ENCODE measurements around the gene FUCA2.
"Not testable (repeated sequence)": the region's sequence is repeated elsewhere in the genome, so short reads cannot be mapped to it uniquely, and the experiment has no call there.

Gene FUCA2

GRCh38 chr6:143498428-143498827, 13.1 kb downstream of the FUCA2 start:
- Histone ChIP-seq H3K9ac (ENCODE audit: low read depth, low read length) (no peak overlapping the region), H3K36me3 (ENCODE audit: insufficient read depth, low read length) (peaks cover 6% of the 10 kb centered on the region; the same call in 1 of the 2 replicates), H3K4me1 (ENCODE audit: insufficient read depth, low read length) (no peaks in the 10 kb centered on the region), H3K9me3 (ENCODE audit: control insufficient read depth, insufficient read depth, low read length) (no peaks in the 10 kb centered on the region)

GRCh38 chr6:143496974-143497373, 14.5 kb downstream of the FUCA2 start:
- H3K9ac ChIP-seq (ENCODE audit: low read depth, low read length) = no peak overlapping the region
- H3K9me3 ChIP-seq (ENCODE audit: control insufficient read depth, insufficient read depth, low read length) = no peaks in the 10 kb centered on the region
- no peaks in the 10 kb centered on the region for H3K4me1 ChIP-seq (ENCODE audit: insufficient read depth, low read length)
- peaks cover 6% of the 10 kb centered on the region; the same call in 1 of the 2 replicates for H3K36me3 ChIP-seq (ENCODE audit: insufficient read depth, low read length)

GRCh38 chr6:143490775-143491174, 20.7 kb downstream of the FUCA2 start:
- H3K9me3 ChIP-seq (ENCODE audit: control insufficient read depth, insufficient read depth, low read length) = no peaks in the 10 kb centered on the region
- H3K9ac ChIP-seq (ENCODE audit: low read depth, low read length) = no peak overlapping the region
- H3K36me3 ChIP-seq (ENCODE audit: insufficient read depth, low read length) = peaks cover 3% of the 10 kb centered on the region; the same call in 1 of the 2 replicates
- no peaks in the 10 kb centered on the region for H3K4me1 ChIP-seq (ENCODE audit: insufficient read depth, low read length)

GRCh38 chr6:143490244-143490643, 21.3 kb downstream of the FUCA2 start:
- Histone ChIP-seq H3K9ac (ENCODE audit: low read depth, low read length) (no peak overlapping the region), H3K36me3 (ENCODE audit: insufficient read depth, low read length) (no peaks in the 10 kb centered on the region; the same call in 1 of the 2 replicates), H3K9me3 (ENCODE audit: control insufficient read depth, insufficient read depth, low read length) (no peaks in the 10 kb centered on the region), H3K4me1 (ENCODE audit: insufficient read depth, low read length) (no peaks in the 10 kb centered on the region)

- no peaks in the 10 kb centered on the region for H3K36me3 ChIP-seq (ENCODE audit: insufficient read depth, low read length)
- no peak overlapping the region for H3K9ac ChIP-seq (ENCODE audit: low read depth, low read length)
- H3K9me3 ChIP-seq (ENCODE audit: control insufficient read depth, insufficient read depth, low read length) = no peaks in the 10 kb centered on the region
- H3K4me1 ChIP-seq (ENCODE audit: insufficient read depth, low read length) = no peaks in the 10 kb centered on the region
Measured at GRCh38 chr6:143486752-143487151, 24.8 kb downstream of the FUCA2 start.

GRCh38 chr6:143485967-143486366, 25.6 kb downstream of the FUCA2 start:
- H3K9ac ChIP-seq (ENCODE audit: low read depth, low read length) = no peak overlapping the region
- no peaks in the 10 kb centered on the region for H3K4me1 ChIP-seq (ENCODE audit: insufficient read depth, low read length)
- no peaks in the 10 kb centered on the region for H3K36me3 ChIP-seq (ENCODE audit: insufficient read depth, low read length)
- no peaks in the 10 kb centered on the region for H3K9me3 ChIP-seq (ENCODE audit: control insufficient read depth, insufficient read depth, low read length)

GRCh38 chr6:143482593-143482992, 28.9 kb downstream of the FUCA2 start:
- H3K36me3 ChIP-seq (ENCODE audit: insufficient read depth, low read length) = no peaks in the 10 kb centered on the region
- H3K9ac ChIP-seq (ENCODE audit: low read depth, low read length) = no peak overlapping the region
- no peaks in the 10 kb centered on the region for H3K9me3 ChIP-seq (ENCODE audit: control insufficient read depth, insufficient read depth, low read length)
- H3K4me1 ChIP-seq (ENCODE audit: insufficient read depth, low read length) = no peaks in the 10 kb centered on the region

GRCh38 chr6:143478479-143479062, 32.9 kb downstream of the FUCA2 start:
- H3K36me3 ChIP-seq (ENCODE audit: insufficient read depth, low read length) = peaks cover 2% of the 10 kb centered on the region; the same call in 1 of the 2 replicates
- H3K4me1 ChIP-seq (ENCODE audit: insufficient read depth, low read length) = no peaks in the 10 kb centered on the region
- H3K9me3 ChIP-seq (ENCODE audit: control insufficient read depth, insufficient read depth, low read length) = no peaks in the 10 kb centered on the region
- no peak overlapping the region for H3K9ac ChIP-seq (ENCODE audit: low read depth, low read length)

GRCh38 chr6:143476545-143476944, 35.0 kb downstream of the FUCA2 start:
- H3K4me1 ChIP-seq (ENCODE audit: insufficient read depth, low read length) = no peaks in the 10 kb centered on the region
- peaks cover 2% of the 10 kb centered on the region; the same call in 1 of the 2 replicates for H3K36me3 ChIP-seq (ENCODE audit: insufficient read depth, low read length)
- no peak overlapping the region for H3K9ac ChIP-seq (ENCODE audit: low read depth, low read length)
- H3K9me3 ChIP-seq (ENCODE audit: control insufficient read depth, insufficient read depth, low read length) = no peaks in the 10 kb centered on the region

GRCh38 chr6:143471822-143472221, 39.7 kb downstream of the FUCA2 start:
- Histone ChIP-seq H3K36me3 (ENCODE audit: insufficient read depth, low read length) (peaks cover 2% of the 10 kb centered on the region; the same call in 1 of the 2 replicates), H3K9ac (ENCODE audit: low read depth, low read length) (no peak overlapping the region), H3K9me3 (ENCODE audit: control insufficient read depth, insufficient read depth, low read length) (no peaks in the 10 kb centered on the region), H3K4me1 (ENCODE audit: insufficient read depth, low read length) (no peaks in the 10 kb centered on the region)

- not testable (repeated sequence) for H3K4me1 ChIP-seq (ENCODE audit: insufficient read depth, low read length); H3K9ac ChIP-seq (ENCODE audit: low read depth, low read length); H3K36me3 ChIP-seq (ENCODE audit: insufficient read depth, low read length); H3K9me3 ChIP-seq (ENCODE audit: control insufficient read depth, insufficient read depth, low read length)
Measured at GRCh38 chr6:143468823-143469222, 42.7 kb downstream of the FUCA2 start.

GRCh38 chr6:143468026-143468425, 43.5 kb downstream of the FUCA2 start:
- H3K9me3 ChIP-seq (ENCODE audit: control insufficient read depth, insufficient read depth, low read length) = no peaks in the 10 kb centered on the region
- no peak overlapping the region for H3K9ac ChIP-seq (ENCODE audit: low read depth, low read length)
- H3K36me3 ChIP-seq (ENCODE audit: insufficient read depth, low read length) = no peaks in the 10 kb centered on the region
- no peaks in the 10 kb centered on the region for H3K4me1 ChIP-seq (ENCODE audit: insufficient read depth, low read length)

GRCh38 chr6:143465546-143465945, 46.0 kb downstream of the FUCA2 start:
- Histone ChIP-seq H3K9ac (ENCODE audit: low read depth, low read length) (no peak overlapping the region), H3K9me3 (ENCODE audit: control insufficient read depth, insufficient read depth, low read length) (no peaks in the 10 kb centered on the region), H3K36me3 (ENCODE audit: insufficient read depth, low read length) (no peaks in the 10 kb centered on the region), H3K4me1 (ENCODE audit: insufficient read depth, low read length) (no peaks in the 10 kb centered on the region)

GRCh38 chr6:143457563-143458359, 53.8 kb downstream of the FUCA2 start:
- Histone ChIP-seq H3K36me3 (ENCODE audit: insufficient read depth, low read length) (no peaks in the 10 kb centered on the region), H3K4me1 (ENCODE audit: insufficient read depth, low read length) (peaks cover 3% of the 10 kb centered on the region; the same call in 1 of the 2 replicates), H3K9me3 (ENCODE audit: control insufficient read depth, insufficient read depth, low read length) (no peaks in the 10 kb centered on the region), H3K9ac (ENCODE audit: low read depth, low read length) (no peak overlapping the region)

- Histone ChIP-seq H3K4me1 (ENCODE audit: insufficient read depth, low read length) (no peaks in the 10 kb centered on the region), H3K36me3 (ENCODE audit: insufficient read depth, low read length) (no peaks in the 10 kb centered on the region), H3K9ac (ENCODE audit: low read depth, low read length) (peak overlapping the region; percentile 86; the same call in 1 of the 2 replicates), H3K9me3 (ENCODE audit: control insufficient read depth, insufficient read depth, low read length) (no peaks in the 10 kb centered on the region)
Measured at GRCh38 chr6:143451531-143451930, 60.0 kb downstream of the FUCA2 start.

Data from ES-I3 (cell line).